Measurements from ENCODE around the gene PDIA2.
A peak's percentile ranks its signal among the peaks of the same experiment; 100 is the strongest.
"Not testable (repeated sequence)": the region's sequence is repeated elsewhere in the genome, so short reads cannot be mapped to it uniquely, and the experiment has no call there.

PDIA2 gene

GRCh38 chr16:264440-264951, 18.5 kb upstream of the PDIA2 start:
- no peak for DNase-seq

GRCh38 chr16:265002-265529, 17.9 kb upstream of the PDIA2 start:
- no peak for DNase-seq

DNA sequence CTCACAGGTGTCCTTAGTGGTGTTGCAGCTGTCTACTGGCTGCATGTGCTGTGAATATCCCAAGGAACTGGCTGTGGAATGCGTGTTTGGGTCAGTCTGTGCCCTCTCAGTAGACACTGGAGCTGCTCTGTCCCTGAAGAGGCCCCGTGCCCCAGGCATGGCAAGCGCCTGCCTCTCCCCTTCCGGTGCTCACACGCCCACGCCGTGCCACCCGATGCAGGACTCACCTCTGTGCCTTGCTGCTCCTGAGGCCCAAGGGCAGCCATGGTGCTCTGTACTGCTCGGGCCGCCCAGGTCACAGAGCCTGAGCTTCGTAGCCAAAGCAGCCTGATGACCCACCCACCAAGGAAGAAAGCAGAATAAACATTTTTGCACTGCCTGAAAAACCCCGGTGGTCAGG, 17.3 kb upstream of the PDIA2 start:
- DNase-seq: no peak

DNA sequence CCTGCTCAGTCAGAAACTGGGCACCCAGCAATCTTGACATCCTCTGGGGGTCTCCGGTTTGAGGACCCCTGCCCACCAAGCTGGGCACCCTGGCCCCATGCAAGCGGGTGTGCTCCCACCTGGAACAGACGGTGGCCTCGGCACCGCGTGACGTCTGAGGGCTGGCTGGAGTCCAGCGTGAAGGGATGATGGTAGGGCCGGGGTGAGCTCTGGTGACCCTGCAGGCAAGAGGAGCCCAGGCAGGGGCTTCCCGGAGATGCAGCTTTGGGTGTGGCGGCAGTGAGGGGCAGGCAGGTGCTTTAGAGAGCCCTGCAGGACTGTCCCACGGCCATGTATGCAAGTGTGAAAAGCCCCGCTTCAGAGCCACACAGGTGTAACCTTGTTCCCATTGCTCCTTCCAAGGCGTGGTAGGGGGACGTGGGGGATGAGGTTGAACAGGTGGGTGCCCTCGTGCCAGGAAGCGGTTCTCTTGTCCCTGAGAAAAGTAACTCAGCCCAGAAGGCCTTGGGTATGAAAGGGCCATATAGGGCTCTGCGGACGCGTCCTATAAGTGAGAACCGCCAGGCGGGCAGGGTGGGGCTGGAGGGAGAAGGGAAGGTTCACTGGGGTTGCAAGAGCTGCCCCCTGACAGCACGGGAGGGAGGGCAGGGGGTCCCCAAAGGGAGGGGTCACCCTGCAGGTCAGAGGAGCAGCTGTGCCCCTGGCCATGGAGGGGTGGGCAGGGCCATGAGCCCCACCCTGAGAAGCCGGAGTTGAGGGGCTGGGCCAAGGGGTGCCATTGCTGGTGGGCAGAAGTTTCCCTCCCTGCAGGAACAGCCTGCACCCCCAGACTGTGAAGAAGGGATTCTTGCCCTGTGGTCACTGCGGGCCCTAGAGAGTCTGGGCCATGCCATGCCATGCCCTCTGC, 16.5 kb upstream of the PDIA2 start:
- no peak for DNase-seq

- not testable (repeated sequence) for DNase-seq
Observed at GRCh38 chr16:267562-267961, 15.4 kb upstream of the PDIA2 start.

GRCh38 chr16:268141-269053, 14.6 kb upstream of the PDIA2 start:
- DNase-seq: no peak

DNA sequence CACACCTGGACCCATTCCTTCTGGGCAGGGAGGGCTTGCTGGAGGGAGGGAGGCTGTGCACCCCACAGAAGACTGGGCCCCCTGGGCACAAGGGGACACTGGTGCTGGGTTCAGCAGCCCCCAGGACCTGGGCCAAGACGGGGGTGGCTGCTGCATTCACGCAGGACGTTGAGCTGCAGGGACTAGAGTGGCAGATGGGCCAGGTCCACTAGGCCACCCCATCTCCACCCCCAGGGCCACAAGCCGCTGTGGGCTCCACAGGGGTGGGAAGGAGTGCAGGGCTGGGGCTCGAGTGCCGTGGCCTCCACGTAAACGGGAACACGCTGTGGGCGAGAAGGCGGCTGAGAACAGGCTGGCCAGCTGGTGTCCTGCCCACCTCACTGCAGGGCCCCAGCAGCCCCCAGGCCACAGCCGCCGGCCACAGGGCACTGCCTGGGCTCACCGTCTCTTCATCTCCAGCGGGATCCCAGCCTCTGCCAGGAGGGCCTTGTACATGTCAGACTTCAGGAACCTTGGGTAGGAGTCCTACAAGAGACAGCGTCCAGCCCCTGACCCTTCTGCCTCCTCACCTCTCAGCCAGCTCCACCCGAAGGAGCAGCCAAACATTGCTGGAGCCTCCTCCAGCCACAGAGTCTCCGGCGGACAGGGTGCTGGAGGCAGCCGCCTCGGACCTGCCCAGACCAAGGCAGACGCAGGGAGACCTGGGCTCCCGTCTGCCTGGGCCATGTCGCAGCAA, 13.7 kb upstream of the PDIA2 start:
- no peak for DNase-seq

DNA sequence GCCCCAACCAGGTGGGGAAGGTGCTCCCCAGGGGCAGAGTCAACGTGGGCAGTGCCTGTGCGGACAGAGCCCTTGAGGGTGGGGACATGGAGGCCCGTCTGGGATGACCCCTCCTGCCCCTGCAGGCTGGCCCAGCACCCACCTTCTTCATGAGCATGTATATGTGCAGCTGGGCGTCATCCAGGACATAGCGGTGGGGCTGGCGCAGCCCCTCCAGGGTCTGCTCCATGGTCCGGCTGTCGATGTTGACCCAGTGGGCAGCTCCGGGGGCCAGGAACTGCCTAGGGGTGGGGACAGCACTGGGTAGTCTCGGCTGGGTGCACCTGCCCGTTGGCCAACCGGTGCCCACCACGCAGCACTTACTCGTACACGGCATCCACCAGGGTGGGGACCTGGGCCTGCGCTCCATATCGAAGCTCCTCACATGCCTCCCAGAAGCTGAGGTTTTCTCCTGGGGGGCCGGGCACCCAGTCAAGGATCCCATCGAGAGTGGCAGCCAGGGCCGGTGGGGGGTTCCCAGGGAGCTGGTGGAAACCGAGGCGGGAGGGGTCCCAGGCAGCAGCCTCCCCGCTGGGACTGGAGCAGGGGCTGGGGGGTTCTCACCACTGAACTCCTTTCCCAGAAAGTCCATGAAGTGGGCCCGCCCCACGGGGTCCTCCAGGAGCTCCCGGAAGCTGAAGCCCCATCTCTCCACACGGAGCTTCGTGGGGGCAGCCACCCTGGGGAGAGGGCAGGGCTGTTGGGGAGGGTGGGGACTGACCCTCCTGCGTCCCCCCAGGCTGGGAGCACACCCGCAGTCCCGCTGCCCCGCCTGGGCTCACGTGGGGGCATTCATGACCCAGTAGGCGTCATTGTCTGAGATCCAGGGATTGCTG, 12.3 kb upstream of the PDIA2 start:
- DNase-seq: no peak

GRCh38 chr16:272633-273546, 10.1 kb upstream of the PDIA2 start:
- no peak for DNase-seq

- DNase-seq: no peak
Observed at GRCh38 chr16:273547-274421, 9.2 kb upstream of the PDIA2 start.

DNA sequence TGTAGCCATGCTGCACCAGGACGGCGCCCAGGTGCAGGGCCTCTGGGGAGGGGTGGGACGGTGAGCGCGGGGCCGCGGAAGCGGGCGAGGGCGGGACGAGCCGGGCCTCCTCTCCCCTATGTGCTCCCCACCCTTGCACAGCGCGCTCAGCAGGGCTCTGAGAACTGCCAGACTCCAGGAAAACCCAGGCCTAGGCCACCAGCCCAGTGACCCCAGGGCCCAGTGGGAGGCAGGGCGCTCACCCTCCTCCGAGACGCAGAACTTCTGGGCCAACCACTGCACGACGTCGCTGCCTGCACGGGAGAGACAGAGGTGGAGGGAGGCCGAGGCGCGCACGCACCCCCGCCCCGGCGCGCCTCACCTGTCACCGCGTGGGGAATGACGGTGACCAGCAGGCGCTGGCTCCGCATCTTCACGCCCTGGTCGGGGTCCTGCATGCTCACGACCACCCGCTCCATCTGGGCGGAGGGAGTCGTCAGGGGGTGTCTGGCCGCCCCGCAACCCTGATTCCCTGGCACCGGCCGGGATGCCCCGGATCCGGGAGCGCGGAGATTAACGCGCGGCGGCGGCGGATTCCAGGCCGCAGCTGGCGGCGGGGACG, 7.8 kb upstream of the PDIA2 start:
- no peak for DNase-seq

- no peak for DNase-seq
Observed at GRCh38 chr16:275786-276232, 7.2 kb upstream of the PDIA2 start, which contains the start of gene RGS11. RGS11 (minus strand) TSS chr16:275944; CDS start chr16:275911, 33 bp downstream.

DNA sequence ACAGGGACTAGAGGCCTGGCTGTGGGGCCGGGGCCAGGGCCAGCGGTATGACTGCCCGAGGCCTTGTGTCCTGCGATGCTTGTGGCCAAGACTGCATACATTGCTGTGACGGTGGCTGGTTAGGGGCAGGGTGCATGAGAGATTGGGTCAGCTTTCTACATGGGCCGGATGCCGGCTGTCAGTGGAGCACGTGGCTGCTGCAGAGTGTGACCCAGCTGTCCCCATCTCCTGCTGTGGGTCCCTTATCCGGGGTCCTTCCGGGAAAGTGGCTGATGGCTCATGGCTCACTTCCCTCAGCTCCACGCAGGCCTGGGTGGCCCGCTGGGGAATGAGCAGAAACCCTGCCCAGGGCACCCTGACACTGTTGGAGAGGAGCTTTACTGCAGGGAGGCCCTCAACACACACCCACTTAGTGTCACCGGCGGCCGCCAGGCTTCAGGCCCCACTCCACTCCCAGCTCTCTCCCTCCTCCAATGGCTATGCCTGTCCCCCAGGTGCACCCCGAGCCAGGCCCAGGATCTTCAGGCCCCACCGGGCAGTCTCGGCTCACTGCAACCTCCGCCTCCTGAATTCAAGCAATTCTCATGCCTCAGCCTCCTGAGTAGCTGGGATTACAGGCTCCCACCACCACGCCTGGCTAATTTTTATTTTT, 6.4 kb upstream of the PDIA2 start:
- no peak for DNase-seq

GRCh38 chr16:278863-279366, 4.0 kb upstream of the PDIA2 start:
- peak; percentile 48 for DNase-seq

DNA sequence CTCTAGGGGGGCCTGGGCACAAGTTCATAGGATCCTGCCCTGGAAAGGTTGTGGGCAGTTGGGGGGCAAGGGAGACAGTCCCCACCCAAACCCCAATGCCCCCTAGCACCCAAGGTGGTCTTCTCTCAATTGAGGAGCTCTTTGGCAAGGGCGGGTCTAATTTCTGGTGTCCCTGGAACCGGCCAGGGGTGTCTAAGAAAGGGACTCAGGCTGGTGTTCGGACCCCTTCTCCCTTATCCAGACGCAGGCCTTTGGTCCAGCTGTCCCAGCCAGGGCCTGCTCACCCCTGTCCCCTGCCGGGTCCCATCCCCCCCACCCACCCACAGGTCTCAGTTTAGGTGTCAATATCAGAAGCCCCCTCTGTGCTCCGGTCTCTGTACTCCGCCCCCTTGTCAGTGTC, 3.4 kb upstream of the PDIA2 start:
- DNase-seq: no peak

DNA sequence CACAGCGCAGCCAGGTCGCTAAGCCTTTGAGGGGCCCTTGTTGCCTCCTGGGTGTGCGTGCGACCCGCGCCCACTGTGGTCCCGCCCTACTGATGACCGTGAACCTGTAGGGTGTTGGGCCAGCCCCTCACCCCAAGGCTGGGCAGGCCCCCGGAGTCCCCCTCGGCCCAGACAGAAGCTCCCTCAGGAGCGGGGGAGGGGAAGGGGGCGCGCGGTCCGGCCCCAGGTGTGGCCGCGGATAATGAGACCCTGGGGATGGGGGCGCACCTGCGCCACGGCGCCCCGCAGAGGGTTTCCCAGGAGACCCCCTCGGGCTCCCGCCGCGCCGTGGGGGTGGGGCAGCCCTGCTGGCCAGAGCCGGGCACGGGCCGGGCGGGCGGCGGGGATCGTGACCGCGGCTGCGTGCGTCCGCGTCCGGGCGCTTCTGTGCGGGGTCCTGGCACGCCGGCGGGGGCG, 2.9 kb upstream of the PDIA2 start:
- no peak for DNase-seq

DNA sequence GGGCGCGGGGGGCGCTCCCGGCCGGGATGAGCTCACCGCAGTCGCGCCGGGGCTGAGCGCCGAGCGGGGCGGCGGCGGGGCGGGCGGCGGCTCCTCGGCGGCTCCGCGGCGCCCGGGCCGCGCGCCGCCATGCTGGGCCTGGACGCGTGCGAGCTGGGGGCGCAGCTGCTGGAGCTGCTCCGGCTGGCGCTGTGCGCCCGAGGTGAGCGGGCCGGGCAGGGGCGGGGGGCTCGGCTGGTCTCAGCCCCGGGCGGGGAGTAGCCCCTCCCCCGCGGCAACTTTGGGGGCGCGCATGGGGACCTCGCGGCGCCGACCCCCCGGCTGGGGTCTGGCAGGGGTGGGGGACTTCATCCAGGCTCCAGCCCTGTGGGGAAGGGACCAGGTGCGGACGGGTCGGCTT, 2.4 kb upstream of the PDIA2 start, which contains the start of gene ARHGDIG:
Gene ARHGDIG, plus strand, starts transcription at position 40 of the 400 bp plus-strand sequence. Its CDS starts 90 bp downstream, at position 130.
- DNase-seq: no peak
